Measurements from ENCODE around the gene CNTNAP2. TPM values are rescaled to one million over a fixed set of nuclear protein-coding genes. Genes with fewer than 3 reads are reported as not detected.

Gene CNTNAP2
- total and polyA plus RNA-seq, 2 of the 4 experiments (the other 2 are of a cell fraction): not detected

GRCh38 chr7:147681530-147681929 is 1564.9 kb downstream of the CNTNAP2 start:
- POLR2A ChIA-PET (ENCODE audit: unreplicated experiment): no interaction called here
- Histone ChIP-seq H3K79me1 (ENCODE audit: low read depth in 1 of 2, low read length in 2 of 2) (no peaks in the 10 kb centered on the region), H2BK5ac (ENCODE audit: low read depth, low read length, poor library complexity, severe bottlenecking) (no peak overlapping the region), H3K9me1 (ENCODE audit: insufficient read depth, low read length) (no peaks in the 10 kb centered on the region), H3K4me3 (ENCODE audit: insufficient read depth, low read depth, low read length) (no peak overlapping the region), H4K20me1 (ENCODE audit: insufficient read depth, low read length) (no peaks in the 10 kb centered on the region), H3K27me3 (ENCODE audit: control insufficient read depth, insufficient read depth, low read length) (no peaks in the 10 kb centered on the region), H2AK5ac (ENCODE audit: low read depth, low read length) (no peak overlapping the region), H3K18ac (ENCODE audit: low read depth, low read length) (no peak overlapping the region), H2BK20ac (ENCODE audit: low read depth, low read length) (no peak overlapping the region), H3K56ac (ENCODE audit: extremely low read depth, insufficient read depth, low read length) (no peak overlapping the region), H3K23ac (ENCODE audit: low read depth, low read length) (no peak overlapping the region), H3K4ac (ENCODE audit: low read depth, low read length) (no peak overlapping the region), H3K4me2 (ENCODE audit: low read depth, low read length) (no peak overlapping the region), H4K5ac (ENCODE audit: low read depth, low read length) (no peak overlapping the region), H3K9me3 (ENCODE audit: control insufficient read depth, insufficient read depth, low read length) (no peaks in the 10 kb centered on the region), H2BK15ac (ENCODE audit: low read depth, low read length) (no peak overlapping the region), H3K14ac (replicated peaks; ENCODE audit: low read depth, low read length) (no peak overlapping the region), H4K8ac (ENCODE audit: low read depth in 2 of 2, low read length in 2 of 2) (no peak overlapping the region), H3K9ac (ENCODE audit: low read depth, low read length) (no peak overlapping the region), H3K4me1 (ENCODE audit: control insufficient read depth, insufficient read depth, low read length) (no peaks in the 10 kb centered on the region), H2BK120ac (ENCODE audit: low read depth, low read length) (no peak overlapping the region), H3K27ac (ENCODE audit: insufficient read depth, low read length) (no peak overlapping the region), H3K36me3 (ENCODE audit: control insufficient read depth, insufficient read depth, low read length) (no peaks in the 10 kb centered on the region), H2AFZ (replicated peaks; ENCODE audit: low read length, poor library complexity) (no peak overlapping the region), H2AK9ac (replicated peaks; ENCODE audit: low read depth, low read length, poor library complexity) (no peak overlapping the region), H4K91ac (ENCODE audit: insufficient read depth, low read depth, low read length) (no peak overlapping the region)
- WGBS, 2 experiments (ENCODE audit: extremely low coverage in 2 of 2, insufficient read length in 1 of 2): no CpG with 5 or more reads among the region's 1 CpG
- in situ Hi-C loops (cut with MboI; ENCODE audit: low sequenced_read_pairs) (no loop called here), dilution Hi-C loops (cut with HindIII; ENCODE audit: low sequenced_read_pairs, unreplicated experiment) (no loop called here), intact Hi-C loops (cut with micrococcal nuclease) (no loop called here)
- CTCF ChIA-PET: no interaction called here
- TF ChIP-seq MAFK (IDR thresholded peaks at IDR 0.05; ENCODE audit: low read depth, low read length) (no peak), MAZ (IDR thresholded peaks at IDR 0.05; ENCODE audit: borderline replicate concordance, low read depth, low read length) (no peak), POLR2A (IDR thresholded peaks at IDR 0.05; ENCODE audit: low read depth, low read length) (no peak), CEBPB (IDR thresholded peaks at IDR 0.05; ENCODE audit: low read depth, low read length) (no peak), USF2 (IDR thresholded peaks at IDR 0.05; ENCODE audit: low read depth, low read length) (no peak)
- ATAC-seq (ENCODE audit: low read depth) (no peak), DNase-seq (no peak)
- BruUV-seq (replicated peaks): no TSS peak
